Astrocyte of the cerebellum (primary cell): ENCODE results near the gene JAG1.

Experiments
- DNase-seq: peaks from one replicate; pipeline ENCODE4 v3.0.0-alpha.2; 2011; ENCODE audit warnings: low read depth
- H3K4me3 ChIP-seq: 2 replicates; pipeline ENCODE4 v1.5.1; 2011; ENCODE audit warnings: mild to moderate bottlenecking, low read depth, low read length, moderate library complexity
- CTCF ChIP-seq: IDR thresholded peaks from 2 replicates; pipeline ENCODE4 v1.5.1; 2012; ENCODE audit warnings: low read length, low read depth, moderate library complexity, mild to moderate bottlenecking; ENCODE audit errors: missing control alignments
- in situ Hi-C: cut with HindIII; loops from 2 replicates; pipeline ENCODE4 v1.10.0; 2017; ENCODE audit warnings: low sequenced_read_pairs

JAG1 gene

GRCh38 chr20:10670501-10671220, 3.1 kb downstream of the JAG1 start:
- in situ Hi-C loops = no loop called here
- DNase-seq = no peak
- peak overlapping the region; percentile 59 for H3K4me3 ChIP-seq
- no peak for TF ChIP-seq CTCF

- no peak for DNase-seq
- no peak overlapping the region for H3K4me3 ChIP-seq
- in situ Hi-C loops = no loop called here
- no peak for TF ChIP-seq CTCF
Measured at GRCh38 chr20:10669843-10670446, 3.9 kb downstream of the JAG1 start.

GRCh38 chr20:10668677-10669368, 5.0 kb downstream of the JAG1 start:
- H3K4me3 ChIP-seq = no peak overlapping the region
- no peak for TF ChIP-seq CTCF
- in situ Hi-C loops = no loop called here
- no peak for DNase-seq

- no peak for TF ChIP-seq CTCF
- no peak overlapping the region for H3K4me3 ChIP-seq
- in situ Hi-C loops = no loop called here
- DNase-seq = no peak
Measured at GRCh38 chr20:10667560-10668167, 6.1 kb downstream of the JAG1 start.

- TF ChIP-seq CTCF = no peak
- no peak overlapping the region for H3K4me3 ChIP-seq
- DNase-seq = no peak
- in situ Hi-C loops = no loop called here
Measured at GRCh38 chr20:10667077-10667401, 6.8 kb downstream of the JAG1 start.

- TF ChIP-seq CTCF = no peak
- in situ Hi-C loops = no loop called here
- no peak for DNase-seq
- H3K4me3 ChIP-seq = no peak overlapping the region
Measured at GRCh38 chr20:10666221-10667076, 7.3 kb downstream of the JAG1 start.
